Measurements from ENCODE around the gene TBCD. TPM values are rescaled to one million over a fixed set of nuclear protein-coding genes. Genes with fewer than 3 reads are reported as not detected.
"Not testable (repeated sequence)": the region's sequence is repeated elsewhere in the genome, so short reads cannot be mapped to it uniquely, and the experiment has no call there.

The TBCD gene
- polyA plus RNA-seq, 3 donors: 62.9 to 91.6 (median 74.2) TPM

DNA sequence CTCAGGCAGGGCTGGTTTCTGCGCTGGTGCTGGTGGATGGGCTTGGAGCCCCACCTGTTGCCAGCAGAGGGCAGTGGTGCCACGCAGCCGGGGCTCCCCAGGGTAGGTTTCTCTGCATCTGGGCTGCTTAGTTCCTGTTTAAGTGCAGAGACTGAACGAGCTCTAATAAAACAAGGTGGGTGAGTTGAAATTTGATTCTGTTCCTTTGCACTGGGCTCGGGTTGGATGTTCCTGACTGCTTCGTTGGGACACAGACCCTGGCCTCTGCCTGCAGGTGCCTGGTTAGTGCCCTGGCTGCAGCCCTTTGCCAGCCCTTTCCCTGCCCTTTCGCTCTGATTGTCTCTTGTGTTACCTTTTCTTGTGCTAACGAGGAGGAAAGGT lies 30.0 kb downstream of the TBCD start:
- peak in 10 of 11 donors; percentile 57 to 79 (median 74) for DNase-seq (ENCODE audit: extremely low read depth in 1 of 11, low read depth in 9 of 11, low spot score in 4 of 11)

DNA sequence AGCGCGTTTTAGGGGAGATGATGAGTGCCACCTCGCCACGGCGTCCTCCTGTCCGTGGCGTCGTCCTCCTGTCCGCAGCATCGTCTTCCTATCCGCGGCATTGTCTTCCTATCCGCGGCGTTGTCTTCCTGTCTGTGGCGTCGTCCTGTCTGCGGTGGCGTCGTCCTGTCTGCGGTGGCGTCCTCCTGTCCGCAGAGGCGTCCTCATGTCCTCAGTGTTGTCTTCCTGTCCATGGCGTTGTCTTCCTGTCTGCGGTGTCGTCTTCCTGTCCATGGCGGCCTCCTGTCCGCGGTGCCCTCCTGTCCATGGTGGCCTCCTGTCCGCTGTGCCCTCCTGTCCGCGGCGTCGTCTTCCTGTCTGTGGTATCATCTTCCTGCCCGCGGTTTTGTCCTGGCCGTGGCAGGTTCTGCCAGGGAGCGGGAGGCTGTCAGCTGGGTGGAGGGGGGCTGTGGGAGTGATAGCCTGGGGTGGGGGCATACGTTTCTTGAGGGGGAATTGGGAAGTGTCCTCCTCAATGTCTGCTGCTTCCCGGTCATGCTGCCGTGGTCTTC lies 30.9 kb downstream of the TBCD start:
- DNase-seq (ENCODE audit: extremely low read depth in 1 of 11, low read depth in 9 of 11, low spot score in 4 of 11): no peak

DNA sequence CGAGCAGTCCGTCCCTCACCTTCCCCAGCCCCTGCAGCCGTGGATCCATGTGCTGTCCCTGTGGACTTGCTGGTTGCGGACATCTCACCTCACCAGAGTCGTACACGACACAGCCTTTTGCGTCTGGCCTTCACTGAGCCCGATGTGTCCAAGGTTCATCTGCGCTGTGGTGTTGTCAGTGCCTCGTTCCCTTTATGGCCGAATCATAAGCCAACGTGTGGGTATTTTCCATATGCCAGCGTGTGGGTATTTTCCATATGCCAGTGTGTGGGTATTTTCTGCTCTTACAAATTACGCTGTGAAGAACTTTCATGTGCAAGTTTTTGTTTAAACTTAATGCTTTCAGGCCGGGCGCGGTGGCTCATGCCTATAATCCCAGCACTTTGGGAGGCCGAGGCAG lies 31.6 kb downstream of the TBCD start:
- no peak for DNase-seq (ENCODE audit: extremely low read depth in 1 of 11, low read depth in 9 of 11, low spot score in 4 of 11)

DNA sequence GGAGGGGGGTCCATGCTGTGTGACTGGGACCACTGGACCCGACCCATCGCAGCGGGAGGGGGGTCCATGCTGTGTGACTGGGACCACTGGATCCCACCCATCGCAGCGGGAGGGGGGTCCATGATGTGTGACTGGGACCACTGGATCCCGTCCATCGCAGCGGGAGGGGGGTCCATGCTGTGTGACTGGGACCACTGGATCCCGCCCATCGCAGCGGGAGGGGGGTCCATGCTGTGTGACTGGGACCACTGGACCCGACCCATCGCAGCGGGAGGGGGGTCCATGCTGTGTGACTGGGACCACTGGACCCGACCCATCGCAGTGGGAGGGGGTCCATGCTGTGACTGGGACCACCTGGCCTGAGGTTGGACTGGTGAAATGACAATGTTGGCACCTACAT lies 33.7 kb downstream of the TBCD start:
- DNase-seq (ENCODE audit: extremely low read depth in 1 of 11, low read depth in 9 of 11, low spot score in 4 of 11): not testable (repeated sequence)

DNA sequence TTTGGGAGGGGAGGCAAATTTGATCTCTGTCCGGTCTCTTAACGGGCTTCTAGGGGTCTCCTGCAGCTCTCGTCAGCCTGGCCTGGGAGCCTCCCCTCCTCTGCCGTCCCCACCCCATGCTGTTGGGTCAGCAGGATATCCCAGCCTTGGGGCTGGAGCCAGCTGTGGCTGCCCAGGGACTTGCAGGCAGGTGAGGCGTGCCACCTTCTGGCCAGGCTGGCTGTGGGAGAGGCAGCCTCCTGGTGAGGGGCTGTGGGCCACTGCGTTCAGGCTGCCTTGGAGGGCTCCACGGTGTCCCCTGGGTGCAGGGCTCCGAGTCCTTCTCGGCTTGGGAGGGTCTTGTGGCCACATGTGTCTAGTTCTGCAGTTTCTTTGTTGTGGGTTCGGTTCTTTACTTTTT lies 34.6 kb downstream of the TBCD start:
- no peak for DNase-seq (ENCODE audit: extremely low read depth in 1 of 11, low read depth in 9 of 11, low spot score in 4 of 11)

DNA sequence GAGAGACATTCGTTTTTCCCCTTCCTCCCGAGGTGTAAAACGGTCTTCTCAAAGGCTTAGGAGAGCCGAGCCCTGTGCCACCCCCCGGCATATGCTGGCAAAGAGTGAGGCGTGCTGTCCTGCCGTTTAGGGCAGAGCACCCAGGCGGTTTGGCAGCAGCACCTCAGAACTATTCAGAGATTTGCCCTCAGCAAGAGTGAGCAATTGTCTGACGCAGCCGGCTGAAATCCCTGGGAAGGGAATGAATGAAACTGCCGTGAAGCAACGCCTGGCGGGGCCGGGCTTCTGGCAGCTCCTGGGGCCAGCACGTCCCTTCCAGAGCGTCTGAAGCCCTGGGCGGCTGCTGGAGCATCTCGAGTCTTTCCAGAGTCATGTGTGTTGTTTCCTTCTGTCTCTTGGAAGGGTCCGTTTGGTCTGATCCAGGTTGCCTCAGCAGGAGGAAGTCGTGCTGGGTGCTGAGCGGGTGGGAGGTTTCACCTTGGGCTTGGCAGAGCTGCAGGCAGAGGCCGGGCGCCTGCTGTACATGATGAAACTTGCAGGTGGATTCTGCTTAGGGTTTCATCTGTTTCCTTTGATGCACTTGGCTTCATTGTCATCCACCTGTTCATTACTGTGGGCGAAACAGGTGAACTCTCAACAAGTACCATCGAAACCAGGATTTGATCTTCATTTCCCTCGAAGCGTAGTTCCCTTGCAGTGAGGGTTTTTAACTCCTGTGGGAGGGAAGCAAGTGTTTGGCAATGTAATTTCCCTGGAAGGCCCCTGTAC lies 35.4 kb downstream of the TBCD start:
- no peak for DNase-seq (ENCODE audit: extremely low read depth in 1 of 11, low read depth in 9 of 11, low spot score in 4 of 11)

DNA sequence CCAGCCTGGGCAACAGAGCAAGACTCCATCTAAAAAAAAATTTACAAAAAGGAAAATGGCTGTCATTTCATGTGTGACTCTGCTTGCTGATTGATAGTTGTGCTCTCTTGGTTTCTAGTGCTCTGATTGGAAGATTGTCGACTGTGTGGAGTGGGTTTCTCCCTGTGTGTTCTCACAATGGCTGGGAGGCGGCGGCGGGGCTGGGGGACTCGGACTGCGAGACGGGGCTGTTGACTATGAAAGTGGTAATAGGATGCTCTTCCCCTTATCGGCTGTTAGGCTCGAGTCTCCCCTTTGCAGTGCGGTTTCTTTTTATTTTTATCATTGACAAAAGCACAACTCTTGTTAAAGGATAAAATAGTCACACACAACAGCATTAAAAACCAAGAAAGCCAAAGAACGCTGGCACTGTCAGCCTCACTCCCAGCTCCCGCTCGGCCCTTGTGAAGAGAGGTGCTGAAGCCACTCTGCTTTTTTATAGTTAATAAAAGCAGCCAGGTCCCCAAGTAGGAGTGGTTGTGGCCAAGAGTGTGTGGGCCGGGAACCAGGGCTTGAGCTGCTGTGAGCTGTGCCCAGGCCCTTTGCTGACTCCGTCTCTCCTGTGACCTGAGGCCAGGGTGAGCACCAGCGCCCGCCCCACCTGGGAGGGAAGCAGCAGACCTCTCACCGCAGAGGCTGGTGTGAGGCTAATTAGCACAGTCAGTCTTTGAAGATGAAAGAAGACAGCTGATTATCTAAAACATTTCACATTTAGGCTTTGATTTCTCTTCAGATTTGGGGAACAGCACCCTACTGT lies 36.5 kb downstream of the TBCD start:
- DNase-seq (ENCODE audit: extremely low read depth in 1 of 11, low read depth in 9 of 11, low spot score in 4 of 11): no peak

DNA sequence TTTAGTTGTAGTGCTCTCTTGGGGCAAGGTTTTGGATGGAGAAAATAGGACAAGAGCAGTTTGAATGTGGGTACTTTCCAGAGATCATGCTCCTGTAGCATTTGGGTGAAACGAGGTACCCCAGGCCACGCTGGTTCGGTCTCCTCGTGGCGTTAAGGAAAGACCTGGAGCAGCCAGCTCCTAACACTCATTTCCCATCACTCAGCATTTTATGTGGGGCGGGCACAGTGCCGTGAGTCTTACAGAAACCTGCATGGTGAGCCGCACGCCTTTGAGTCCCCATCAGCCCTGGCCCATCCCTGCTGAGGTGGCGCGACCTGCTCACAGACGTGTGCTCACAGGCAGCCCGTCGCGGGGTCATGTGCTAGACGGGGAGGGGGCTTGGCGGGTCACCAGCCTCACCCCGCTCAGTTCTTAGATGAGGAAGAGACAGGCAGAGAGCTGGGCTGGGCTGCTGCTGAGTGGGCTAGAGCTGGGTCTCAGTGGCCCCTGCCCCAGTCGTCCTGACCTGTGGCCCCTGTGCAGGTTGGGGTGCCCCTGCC lies 37.3 kb downstream of the TBCD start:
- no peak for DNase-seq (ENCODE audit: extremely low read depth in 1 of 11, low read depth in 9 of 11, low spot score in 4 of 11)

DNA sequence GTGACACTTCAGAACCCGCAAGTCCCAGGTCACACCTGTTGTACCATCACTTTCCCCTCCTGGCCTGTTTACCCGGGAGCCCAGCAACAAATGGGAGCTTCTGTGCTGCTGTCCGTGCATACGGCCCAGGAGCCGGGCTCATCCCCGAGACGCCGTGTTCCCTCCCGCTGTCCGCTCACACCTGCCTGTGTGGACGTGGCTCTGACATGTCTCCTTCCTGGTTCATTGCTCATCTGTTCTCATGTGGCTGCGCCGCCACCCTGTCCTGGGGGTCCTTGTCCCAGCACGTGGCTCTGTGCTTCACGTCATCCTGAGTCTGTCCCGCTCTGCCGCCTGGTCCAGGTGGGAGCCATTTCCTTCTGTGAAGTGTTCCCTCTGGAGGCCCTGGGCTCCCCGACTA lies 37.9 kb downstream of the TBCD start:
- no peak for DNase-seq (ENCODE audit: extremely low read depth in 1 of 11, low read depth in 9 of 11, low spot score in 4 of 11)

DNA sequence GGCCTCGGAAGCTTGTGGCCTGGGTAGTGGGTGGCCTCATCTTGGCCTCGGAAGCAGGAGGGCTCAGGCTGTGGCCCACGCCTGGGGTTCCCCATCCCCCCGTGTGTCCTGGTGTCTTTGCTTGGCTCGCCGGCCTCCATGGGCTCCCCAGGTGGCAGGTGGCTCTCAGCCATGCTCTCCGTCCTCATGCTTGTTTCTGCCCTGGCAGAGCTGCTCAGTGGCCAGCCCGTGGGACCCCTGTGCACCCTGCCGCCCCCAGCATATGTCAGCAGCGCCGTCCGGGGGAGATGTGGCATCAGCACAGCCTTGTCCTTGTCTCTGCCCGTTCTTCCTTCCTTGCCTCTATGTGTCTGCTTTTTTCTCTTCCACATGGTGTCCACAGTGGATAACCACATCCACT lies 38.5 kb downstream of the TBCD start:
- DNase-seq (ENCODE audit: extremely low read depth in 1 of 11, low read depth in 9 of 11, low spot score in 4 of 11): no peak

DNA sequence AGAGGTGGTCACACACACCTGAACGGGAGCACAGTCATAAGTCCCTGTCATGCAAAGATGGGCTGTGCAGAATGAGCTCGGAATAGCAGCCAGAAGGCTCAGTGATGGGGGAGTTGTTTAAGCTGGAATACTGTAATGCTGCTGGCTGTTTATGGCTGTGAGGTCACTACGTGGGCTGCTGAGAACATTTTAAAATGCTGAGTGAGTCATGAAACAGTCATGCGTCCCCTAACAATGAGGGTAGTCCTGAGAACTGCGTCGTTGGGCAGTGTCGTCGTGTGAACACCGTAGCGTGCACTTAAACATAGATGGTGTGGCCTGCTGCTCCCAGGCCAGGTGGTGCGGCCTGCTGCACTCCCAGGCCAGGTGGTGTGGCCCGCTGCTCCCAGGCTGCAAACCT lies 39.7 kb downstream of the TBCD start:
- DNase-seq (ENCODE audit: extremely low read depth in 1 of 11, low read depth in 9 of 11, low spot score in 4 of 11): peak in 5 of 11 donors; percentile 47 to 70 (median 61)

DNA sequence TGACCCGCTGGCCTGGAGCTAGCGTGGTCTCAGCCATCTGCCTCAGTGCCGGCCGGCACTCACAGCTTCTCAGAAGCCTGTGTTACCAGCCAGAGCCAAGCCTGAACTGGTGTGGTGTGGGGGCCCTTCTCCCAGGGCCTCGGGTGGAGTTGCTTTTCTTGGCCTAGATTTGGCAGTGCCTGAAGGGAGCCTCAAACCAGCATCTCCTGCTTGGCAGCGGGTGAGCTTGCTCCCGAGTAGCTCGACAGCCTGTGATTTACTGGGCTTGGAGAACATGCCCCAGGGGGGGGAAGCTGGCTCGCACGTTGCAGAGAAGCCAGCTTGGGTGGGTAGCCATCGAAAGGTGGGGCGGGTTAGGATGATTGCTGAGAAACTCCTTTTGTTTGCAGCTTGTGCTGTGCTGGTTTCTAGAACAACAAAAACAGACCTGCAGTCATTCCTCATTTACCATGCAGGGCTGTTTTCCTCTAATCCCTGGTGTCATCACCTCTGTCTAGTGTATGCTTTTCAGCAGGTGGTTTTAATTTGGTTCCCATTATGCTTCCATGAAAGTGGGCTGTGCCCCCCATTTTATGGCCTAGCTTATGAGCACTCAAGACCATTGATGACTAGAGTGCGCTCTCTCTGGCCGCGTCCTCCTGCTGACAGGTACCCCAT lies 42.2 kb downstream of the TBCD start:
- no peak for DNase-seq (ENCODE audit: extremely low read depth in 1 of 11, low read depth in 9 of 11, low spot score in 4 of 11)

DNA sequence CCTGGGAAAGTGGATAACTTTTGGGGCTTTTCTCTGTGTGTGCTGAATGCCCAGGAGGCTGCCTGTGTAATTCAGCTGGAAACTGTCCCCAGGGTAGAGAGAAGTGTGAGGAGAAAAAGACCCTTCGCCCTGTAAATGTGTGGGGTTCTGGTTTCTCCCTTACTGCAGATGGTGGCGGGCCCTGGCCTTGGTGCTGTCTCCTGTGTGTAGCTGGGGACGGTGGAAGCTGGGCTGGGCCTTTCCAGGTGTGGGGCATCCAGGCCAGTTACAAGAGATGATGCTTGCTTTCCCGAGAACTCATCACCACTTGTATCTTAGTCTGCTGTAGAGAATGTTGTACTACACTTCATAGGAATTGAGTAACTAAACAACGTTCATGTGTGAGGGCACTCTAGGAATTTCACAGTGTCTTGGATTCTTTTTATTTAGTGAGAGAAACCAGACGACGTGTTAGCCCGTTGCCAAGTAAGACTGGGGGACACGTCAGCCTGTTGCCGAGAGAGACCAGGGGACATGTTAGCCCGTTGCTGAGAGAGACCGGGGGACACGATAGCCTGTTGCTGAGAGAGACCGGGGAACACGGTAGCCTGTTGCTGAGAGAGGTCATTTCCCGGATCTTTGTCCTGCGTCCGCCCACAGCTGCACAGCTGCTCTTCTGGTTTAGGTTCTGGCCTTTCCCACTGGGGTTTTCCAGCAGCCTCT lies 43.1 kb downstream of the TBCD start:
- no peak for DNase-seq (ENCODE audit: extremely low read depth in 1 of 11, low read depth in 9 of 11, low spot score in 4 of 11)

DNA sequence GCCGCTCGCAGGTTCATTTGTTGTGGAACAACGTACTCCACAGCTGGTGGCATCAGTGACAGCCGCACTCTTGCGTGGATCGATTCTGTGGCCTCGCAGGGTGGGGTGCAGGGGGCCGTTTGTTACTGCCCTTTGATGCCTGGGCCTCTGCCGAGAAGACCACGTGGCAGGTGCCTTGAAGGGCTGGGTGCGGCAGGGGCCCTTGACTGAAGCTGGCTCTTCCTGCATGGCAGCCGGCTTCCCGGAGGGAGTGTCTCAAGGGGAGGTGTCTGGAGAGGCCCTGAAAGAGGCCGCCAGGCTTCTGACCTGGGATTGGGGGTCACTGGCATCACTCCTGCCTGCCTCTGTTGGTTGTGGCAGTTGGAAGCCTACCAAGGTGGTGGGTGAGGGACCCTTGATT lies 43.8 kb downstream of the TBCD start:
- no peak for DNase-seq (ENCODE audit: extremely low read depth in 1 of 11, low read depth in 9 of 11, low spot score in 4 of 11)

DNA sequence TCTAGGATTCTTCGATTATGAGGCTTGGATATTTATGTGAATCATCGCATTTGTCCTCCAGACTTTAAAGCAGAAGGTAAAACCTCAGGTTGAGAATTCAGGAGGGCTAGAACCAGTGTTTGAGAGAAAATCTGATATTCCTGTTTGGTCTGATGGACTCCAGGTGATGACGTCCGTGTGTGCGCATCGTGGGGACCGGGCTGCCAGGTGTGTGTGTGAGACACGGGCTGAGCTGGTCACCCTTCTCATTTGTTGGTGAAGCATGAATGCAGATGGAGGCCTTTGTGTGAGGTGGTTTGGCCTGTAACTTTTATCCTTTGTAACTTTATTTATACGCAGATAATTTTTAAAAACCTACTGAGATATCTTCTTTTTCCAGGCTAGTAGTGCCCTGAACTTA lies 45.2 kb downstream of the TBCD start:
- no peak for DNase-seq (ENCODE audit: extremely low read depth in 1 of 11, low read depth in 9 of 11, low spot score in 4 of 11)

DNA sequence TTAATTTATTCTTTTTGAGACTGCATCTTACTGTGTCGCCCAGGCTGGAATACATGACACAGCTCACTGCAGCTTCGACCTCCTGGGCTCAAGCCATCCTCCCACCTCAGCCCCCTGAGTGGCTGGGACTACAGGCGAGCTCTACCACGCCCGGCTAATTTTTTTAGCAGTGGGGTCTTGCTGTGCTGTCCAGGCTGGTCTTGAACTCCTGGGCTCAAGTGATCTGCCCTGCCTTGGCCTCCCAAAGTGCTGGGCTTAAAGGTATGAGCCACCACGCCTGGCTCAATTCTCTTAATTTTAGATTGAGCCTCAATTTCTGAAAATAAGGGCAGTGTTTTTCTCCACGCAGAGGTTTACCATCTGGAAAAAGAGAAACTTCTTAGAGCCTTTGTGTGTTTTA lies 46.9 kb downstream of the TBCD start:
- no peak for DNase-seq (ENCODE audit: extremely low read depth in 1 of 11, low read depth in 9 of 11, low spot score in 4 of 11)

DNA sequence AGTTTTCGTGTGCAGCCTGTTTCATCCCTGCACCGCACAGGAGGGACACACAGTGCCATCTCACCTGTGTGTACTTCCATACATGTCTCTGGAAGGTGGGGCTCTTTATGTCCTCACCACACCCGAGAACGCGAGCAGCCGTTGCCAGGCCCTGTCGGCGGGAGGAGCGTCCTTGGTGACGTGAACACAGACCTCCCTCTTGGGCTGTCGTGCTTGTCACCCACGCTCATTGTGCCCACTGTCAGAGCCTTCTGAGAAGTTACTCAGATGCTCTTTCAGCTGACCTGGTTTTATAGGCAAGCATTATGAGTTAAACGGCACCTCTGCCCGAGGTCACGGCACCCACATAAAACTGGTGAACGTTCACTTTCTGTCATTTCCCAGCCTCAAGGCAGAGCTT lies 47.7 kb downstream of the TBCD start:
- no peak for DNase-seq (ENCODE audit: extremely low read depth in 1 of 11, low read depth in 9 of 11, low spot score in 4 of 11)

DNA sequence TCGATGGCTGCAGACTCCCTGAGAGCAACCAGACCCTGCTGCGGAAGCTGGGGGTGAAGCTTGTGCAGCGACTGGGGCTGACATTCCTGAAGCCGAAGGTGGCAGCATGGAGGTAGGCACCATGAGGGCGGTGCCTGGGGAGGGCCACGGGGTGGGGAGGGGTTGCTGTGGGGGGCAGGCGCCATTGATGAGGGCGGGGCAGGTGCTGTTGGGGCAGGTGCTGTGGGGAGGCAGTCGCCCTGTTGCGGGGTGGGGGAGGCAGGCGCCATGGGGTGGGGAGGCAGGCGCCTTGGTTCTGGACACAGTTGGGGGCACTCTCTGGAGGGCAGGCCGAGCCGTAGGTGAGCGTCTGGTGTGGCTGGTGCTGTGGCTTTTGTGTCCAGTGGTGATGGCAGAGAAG lies 49.0 kb downstream of the TBCD start:
- DNase-seq (ENCODE audit: extremely low read depth in 1 of 11, low read depth in 9 of 11, low spot score in 4 of 11): no peak

DNA sequence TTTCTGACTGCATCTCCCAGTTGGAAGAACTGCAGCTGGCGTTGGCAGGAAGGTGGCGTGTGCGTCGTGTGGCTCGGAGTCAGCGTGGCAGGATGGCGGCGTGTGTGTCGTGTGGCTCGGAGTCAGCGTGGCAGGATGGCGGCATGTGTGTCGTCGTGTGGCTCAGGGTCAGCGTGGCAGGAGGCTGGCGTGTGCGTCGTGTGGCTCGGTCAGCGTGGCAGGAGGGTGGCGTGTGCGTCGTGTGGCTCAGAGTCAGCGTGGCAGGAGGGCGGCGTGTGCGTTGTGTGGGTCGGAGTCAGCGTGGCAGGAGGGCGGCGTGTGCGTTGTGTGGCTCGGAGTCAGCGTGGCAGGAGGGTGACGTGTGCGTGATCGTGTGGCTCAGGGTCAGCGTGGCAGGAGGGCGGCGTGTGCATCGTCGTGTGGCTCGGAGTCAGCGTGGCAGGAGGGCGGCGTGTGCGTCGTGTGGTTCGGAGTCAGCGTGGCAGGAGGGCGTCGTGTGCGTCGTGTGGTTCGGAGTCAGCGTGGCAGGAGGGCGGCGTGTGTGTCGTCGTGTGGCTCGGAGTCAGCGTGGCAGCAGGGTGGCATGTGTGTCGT lies 49.6 kb downstream of the TBCD start:
- no peak for DNase-seq (ENCODE audit: extremely low read depth in 1 of 11, low read depth in 9 of 11, low spot score in 4 of 11)

Measured in renal cortex interstitium (tissue), 11 donors.